HG03060 (cell line): ENCODE results near the gene SH3D19.
"Not testable (repeated sequence)": the region's sequence is repeated elsewhere in the genome, so short reads cannot be mapped to it uniquely, and the experiment has no call there.

Experiments
- ATAC-seq: cut with Tn5 transposase; IDR thresholded peaks from one replicate; pipeline ENCODE4 v1.9.1; 2021; ENCODE audit warnings: low read depth, moderate number of reproducible peaks; ENCODE audit not compliant: unreplicated experiment

Gene SH3D19

GRCh38 chr4:151235373-151235772, 90.0 kb downstream of the SH3D19 start:
- ATAC-seq = not testable (repeated sequence)

- ATAC-seq = no peak
Observed at GRCh38 chr4:151233600-151233999, 91.8 kb downstream of the SH3D19 start.

- ATAC-seq = no peak
Observed at GRCh38 chr4:151231915-151232595, 93.3 kb downstream of the SH3D19 start.

DNA sequence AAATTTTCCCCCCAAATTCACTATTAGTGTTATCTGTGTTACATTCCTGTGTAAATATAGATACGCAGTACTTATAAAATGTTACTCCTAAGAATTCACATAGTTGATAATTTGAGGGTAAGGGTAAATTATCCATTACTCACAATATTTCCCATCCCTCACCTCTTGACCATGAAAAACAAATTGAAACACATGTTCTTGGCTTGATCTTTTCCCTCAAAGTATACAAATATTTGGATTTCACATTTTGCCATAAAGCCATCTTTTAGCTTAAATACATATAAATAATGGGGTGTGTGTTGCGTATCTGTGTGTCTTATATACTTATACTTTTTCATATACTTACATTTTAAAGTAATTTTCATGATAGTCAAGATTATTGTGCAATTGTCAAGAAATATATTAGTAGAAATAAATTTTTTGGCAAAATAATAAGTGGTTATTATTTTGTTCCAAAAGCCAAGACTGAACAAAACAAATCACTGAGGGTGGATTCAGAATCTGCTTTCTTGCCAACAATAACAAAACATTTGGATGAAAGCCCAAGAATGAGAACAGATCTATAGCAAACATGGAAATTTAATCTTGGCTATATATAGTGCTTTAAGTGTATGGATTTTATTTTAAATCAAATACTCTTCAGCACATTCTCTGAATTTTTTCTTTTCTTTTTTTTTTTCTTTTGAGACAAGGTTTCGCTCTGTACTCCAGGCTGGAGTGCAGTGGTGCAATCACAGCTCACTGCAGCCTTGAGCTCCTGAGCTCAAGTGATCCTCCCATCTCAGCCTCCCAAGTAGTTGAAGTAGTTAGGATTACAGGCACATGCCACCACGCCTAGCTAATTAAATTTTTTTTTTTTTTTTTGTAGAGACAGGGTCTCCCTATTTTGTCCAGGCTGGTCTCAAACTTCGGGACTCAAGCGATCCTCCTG, 97.0 kb downstream of the SH3D19 start:
- no peak for ATAC-seq

DNA sequence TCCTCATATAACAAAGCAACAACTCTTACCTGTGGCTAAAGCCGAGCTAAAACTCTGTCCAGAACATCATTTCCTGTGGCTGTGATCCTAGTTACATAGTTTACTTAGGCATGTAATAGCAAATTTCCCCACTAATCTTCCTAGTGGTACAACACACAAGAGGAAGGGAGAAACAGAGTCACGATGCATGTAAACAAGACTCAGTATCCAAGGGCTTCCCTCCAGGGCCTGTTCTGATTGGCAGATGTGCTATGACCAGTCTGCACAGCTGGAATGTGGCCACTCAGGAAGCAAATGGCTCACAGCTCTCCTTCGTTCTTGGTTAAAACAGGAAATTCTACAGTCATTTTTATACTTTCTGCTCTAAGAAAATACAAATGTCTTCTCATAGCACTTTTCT, 97.7 kb downstream of the SH3D19 start:
- ATAC-seq = no peak

- no peak for ATAC-seq
Observed at GRCh38 chr4:151227172-151227571, 98.2 kb downstream of the SH3D19 start.

- ATAC-seq = no peak
Observed at GRCh38 chr4:151226004-151226932, 99.1 kb downstream of the SH3D19 start.

GRCh38 chr4:151223465-151223864, 101.9 kb downstream of the SH3D19 start:
- no peak for ATAC-seq

- no peak for ATAC-seq
Observed at GRCh38 chr4:151219948-151220347, 105.5 kb downstream of the SH3D19 start.

DNA sequence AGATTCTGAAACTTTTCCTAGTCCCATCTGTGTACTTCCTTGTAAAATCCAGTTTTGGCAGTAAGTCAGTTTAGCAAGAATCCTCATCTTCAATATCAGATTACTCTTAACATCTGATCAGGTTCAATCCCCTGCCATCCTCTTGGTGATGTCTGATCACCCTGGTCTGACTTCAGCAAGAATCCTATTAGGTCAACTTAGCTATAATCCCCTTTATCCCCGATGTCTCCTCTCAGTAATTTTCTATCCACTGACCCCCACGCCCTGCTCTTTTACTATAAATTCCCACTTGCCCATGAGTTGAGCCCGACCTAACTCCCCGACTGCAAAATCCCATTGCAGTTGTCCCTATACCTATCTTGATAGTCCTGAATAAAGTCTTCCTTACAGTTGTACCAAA, 106.3 kb downstream of the SH3D19 start:
- no peak for ATAC-seq

DNA sequence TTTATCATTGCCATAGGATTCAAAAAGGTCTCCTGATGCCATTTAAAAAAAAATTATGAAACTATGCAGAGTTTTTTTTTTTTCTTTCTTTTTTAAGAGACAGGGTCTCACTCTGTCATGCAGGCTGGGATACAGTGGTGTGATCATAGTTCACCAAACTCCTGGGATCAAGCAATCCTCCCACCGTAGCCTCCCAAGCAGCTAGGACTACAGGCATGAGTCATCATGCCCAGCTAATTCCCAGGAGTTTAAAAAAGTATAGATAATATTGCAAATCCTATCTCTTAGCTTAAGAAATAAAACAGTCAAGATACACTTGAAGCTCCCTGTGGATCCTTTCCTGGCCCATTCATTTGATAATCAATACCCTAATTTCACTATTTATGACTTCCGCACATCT, 107.1 kb downstream of the SH3D19 start:
- ATAC-seq = no peak

DNA sequence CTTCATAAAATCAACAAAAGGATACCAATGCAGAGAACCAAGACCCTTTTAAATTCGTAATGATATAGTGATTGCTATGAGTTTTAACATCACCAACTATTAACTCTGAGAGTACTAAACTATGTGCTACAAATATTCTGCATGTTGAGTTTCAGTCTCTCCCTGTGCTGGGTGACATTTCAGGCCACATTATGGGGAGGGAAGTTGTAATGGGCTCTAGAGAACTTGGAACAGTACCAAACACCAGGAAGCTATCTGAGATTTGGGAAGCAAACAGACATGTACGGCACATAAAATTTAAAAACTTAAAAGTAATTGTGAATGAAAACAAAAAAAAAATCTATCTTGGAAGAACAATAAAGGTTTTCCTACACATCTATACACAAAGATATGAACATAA, 108.1 kb downstream of the SH3D19 start:
- no peak for ATAC-seq

- no peak for ATAC-seq
Observed at GRCh38 chr4:151215295-151215694, 110.1 kb downstream of the SH3D19 start.

- no peak for ATAC-seq
Observed at GRCh38 chr4:151207868-151208267, 117.5 kb downstream of the SH3D19 start.

DNA sequence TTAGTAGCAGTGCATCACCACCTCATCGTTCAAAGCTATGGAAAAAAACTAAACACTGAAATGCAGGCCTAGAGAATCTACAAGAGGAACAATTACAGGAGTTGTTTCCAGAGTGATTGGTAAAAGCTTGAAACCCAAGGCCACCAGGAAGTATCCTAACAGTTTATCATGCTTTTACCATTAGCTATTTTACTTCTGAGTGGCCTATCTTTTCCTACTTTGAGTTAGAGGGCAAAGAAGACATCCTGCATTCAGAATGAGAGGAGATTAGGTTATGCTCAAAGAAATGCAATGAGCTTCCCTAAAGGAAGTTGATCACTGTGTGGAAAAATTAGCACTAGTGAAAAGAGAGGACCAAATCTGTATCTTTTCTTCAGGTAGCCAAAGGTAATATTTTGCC, 118.2 kb downstream of the SH3D19 start:
- ATAC-seq = no peak

GRCh38 chr4:151206241-151207005, 119.0 kb downstream of the SH3D19 start:
- ATAC-seq = no peak

GRCh38 chr4:151205722-151206121, 119.7 kb downstream of the SH3D19 start:
- no peak for ATAC-seq

DNA sequence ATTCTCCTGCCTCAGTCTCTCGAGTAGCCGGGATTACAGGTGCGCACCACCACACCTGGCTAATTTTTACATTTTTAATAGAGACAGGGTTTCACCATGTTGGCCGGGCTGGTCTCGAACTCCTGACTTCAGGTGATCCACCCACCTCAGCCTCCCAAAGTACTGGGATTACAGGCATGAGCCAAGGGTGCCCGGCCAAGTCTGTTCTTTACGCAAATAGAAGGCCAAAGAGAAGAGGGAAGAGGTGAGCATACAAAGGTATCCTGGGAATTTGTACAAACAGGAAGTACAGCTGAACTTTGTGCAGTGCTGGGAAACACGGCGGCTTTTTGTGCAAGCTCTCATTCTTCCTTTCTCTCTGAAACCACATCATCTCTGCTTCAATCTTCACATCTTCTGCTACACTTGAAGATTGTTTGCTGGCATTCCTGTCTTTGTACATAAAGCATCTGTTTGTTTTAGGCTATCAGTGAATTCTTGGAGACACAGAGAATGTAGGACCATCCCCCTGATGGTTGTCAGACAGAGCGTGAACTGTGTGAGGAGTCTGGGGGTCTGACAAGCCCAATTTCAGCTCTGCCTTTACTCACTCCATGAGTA, 120.4 kb downstream of the SH3D19 start:
- no peak for ATAC-seq

- ATAC-seq = no peak
Observed at GRCh38 chr4:151202851-151203455, 122.5 kb downstream of the SH3D19 start.
